H1 (cell line): Measurements from ENCODE around the gene ANAPC2. TPM values are rescaled to one million over a fixed set of nuclear protein-coding genes. Genes with fewer than 3 reads are reported as not detected.

Experiments used
- RAD21 ChIP-seq, 2 experiments: IDR thresholded peaks in 1 of 2; conservative IDR thresholded peaks in 1 of 2; 2 replicates each; pipeline ENCODE4 v1.6.1; 2011; ENCODE audit warnings: low read depth in 2 of 2, low read length in 2 of 2, improper control_type of control experiment in 1 of 2, inconsistent platforms in 1 of 2, mild to moderate bottlenecking in 1 of 2, moderate library complexity in 1 of 2
- polyA plus RNA-seq, 7 experiments: library from polyadenylated mRNA; depleted of rRNA in 3 of 7; stranded (reverse) in 5 of 7; unstranded in 2 of 7; fragments of >200 nt in 5 of 7; fragments of 200-250 nt in 2 of 7; gene quantifications; 1 replicate in 5 of 7; 2 replicates in 1 of 7; 4 replicates in 1 of 7; pipeline versions ENCODE4 v1.2.1 to v1.2.3, GENCODE V29; 2011 to 2013; ENCODE audit warnings: missing spikeins in 2 of 7, mixed read lengths in 2 of 7
- total RNA-seq: library from RNA; stranded (reverse); fragmentation: NEBNext Ultra II Directional; extraction: Animal tissue kit (Norgen Biotek cat#: 25700); gene quantifications from 2 replicates; pipeline ENCODE4 v1.2.1, GENCODE V29; 2021

The ANAPC2 gene
- total and polyA plus RNA-seq, 2 of the 8 experiments (the other 6 are each of a cell fraction or from before 2014, with no cell fraction given), result 30.2 to 37.7 TPM

DNA sequence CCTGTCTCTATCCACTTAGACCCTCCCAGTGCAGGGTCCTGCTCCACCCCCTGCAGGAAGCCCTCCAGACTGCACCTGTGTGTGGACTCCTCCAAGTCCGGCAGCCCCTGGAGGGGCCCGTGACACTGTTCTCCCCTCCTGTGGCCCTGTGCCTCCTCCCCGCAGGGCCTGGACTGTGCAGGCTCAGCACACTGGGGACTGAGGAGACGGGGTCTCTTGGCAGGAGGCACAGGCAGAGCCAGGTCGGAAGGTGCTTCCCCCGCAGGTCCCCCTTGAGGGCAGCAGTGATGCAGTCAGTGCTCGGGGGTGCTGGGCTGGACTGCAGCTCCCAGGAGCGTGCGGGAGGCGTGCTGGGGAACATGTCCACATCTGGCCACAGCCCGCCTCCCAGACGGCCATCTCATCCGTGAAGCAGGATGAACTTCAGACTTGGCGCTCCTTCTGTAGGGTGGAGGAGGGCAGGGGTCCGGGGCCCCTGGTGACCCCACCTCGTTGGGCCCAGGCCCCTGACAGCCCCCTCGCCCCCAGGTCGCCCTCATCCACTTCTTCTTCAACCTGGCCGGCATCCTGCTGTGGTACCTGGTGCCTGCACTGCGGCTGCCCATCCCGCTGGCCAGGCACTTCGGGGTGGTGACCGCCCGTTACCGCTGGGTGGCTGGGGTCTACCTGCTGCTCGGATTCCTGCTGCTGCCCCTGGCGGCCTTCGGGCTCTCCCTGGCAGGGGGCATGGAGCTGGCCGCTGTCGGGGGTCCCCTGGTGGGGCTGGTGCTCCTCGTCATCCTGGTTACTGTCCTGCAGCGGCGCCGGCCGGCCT lies 47.3 kb upstream of the ANAPC2 start (continued):
- TF ChIP-seq RAD21 (IDR thresholded peaks at IDR 0.05 in 1 of 2, conservative IDR thresholded peaks at IDR 0.05 in 1 of 2; ENCODE audit: low read depth in 2 of 2, low read length in 2 of 2), result peak in 1 of 2 experiments; percentile 13; a peak in 1 of 4 replicates
